WI38 (cell line): ENCODE results near the gene GMEB2.

Experiments used
- H3K4me3 ChIP-seq: 2 replicates; pipeline ENCODE4 v1.5.1; 2011; ENCODE audit warnings: low read depth, mild to moderate bottlenecking, control low read depth, low read length
- CTCF ChIP-seq: IDR thresholded peaks from 2 replicates; pipeline ENCODE4 v1.5.1; 2012; ENCODE audit warnings: low read depth, mild to moderate bottlenecking, control low read depth, low read length

The GMEB2 gene

GRCh38 chr20:63665708-63666107 is 38.8 kb upstream of the GMEB2 start:
- H3K4me3 ChIP-seq, result no peak overlapping the region
- TF ChIP-seq CTCF, result no peak

GRCh38 chr20:63664861-63665594 is 38.1 kb upstream of the GMEB2 start:
- H3K4me3 ChIP-seq, result no peak overlapping the region
- TF ChIP-seq CTCF, result no peak

GRCh38 chr20:63664143-63664851 is 37.4 kb upstream of the GMEB2 start:
- no peak for TF ChIP-seq CTCF
- no peak overlapping the region for H3K4me3 ChIP-seq

GRCh38 chr20:63663332-63664066 is 36.6 kb upstream of the GMEB2 start:
- TF ChIP-seq CTCF, result no peak
- no peak overlapping the region for H3K4me3 ChIP-seq

- no peak overlapping the region for H3K4me3 ChIP-seq
- TF ChIP-seq CTCF, result no peak
Measured at GRCh38 chr20:63662813-63663189, 35.9 kb upstream of the GMEB2 start.

- no peak for TF ChIP-seq CTCF
- H3K4me3 ChIP-seq, result no peak overlapping the region
Measured at GRCh38 chr20:63661959-63662812, 35.3 kb upstream of the GMEB2 start.
